Muscle of leg (tissue), 11 donors: ENCODE data around the gene MTA2. TPM values are rescaled to one million over a fixed set of nuclear protein-coding genes. Genes with fewer than 3 reads are reported as not detected.
"Not testable (repeated sequence)": the region's sequence is repeated elsewhere in the genome, so short reads cannot be mapped to it uniquely, and the experiment has no call there.

Experiments used
- DNase-seq: peaks from one replicate; pipeline ENCODE4 v3.0.0; 2013
- H3K27ac ChIP-seq: one replicate; pipeline ENCODE4 v1.5.1; 2013; ENCODE audit warnings: mild to moderate bottlenecking, low read length, control low read depth
- H3K27me3 ChIP-seq: one replicate; pipeline ENCODE4 v1.6.1; 2013; ENCODE audit warnings: low read length; ENCODE audit not compliant: control insufficient read depth, insufficient read depth
- H3K36me3 ChIP-seq: one replicate; pipeline ENCODE4 v1.6.1; 2013; ENCODE audit warnings: low read length; ENCODE audit not compliant: control insufficient read depth, insufficient read depth
- H3K4me1 ChIP-seq: one replicate; pipeline ENCODE4 v1.6.1; 2013; ENCODE audit warnings: low read length; ENCODE audit not compliant: control insufficient read depth, insufficient read depth
- H3K4me3 ChIP-seq: one replicate; pipeline ENCODE4 v1.5.1; 2013; ENCODE audit warnings: low read length, control low read depth
- H3K9me3 ChIP-seq: replicated peaks from 2 replicates; pipeline ENCODE4 v1.6.1; 2013; ENCODE audit warnings: low read depth, low read length; ENCODE audit not compliant: control insufficient read depth
- WGBS: methylation state at CpG from one replicate; pipeline ENCODE4 v1.1.5; 2013; ENCODE audit warnings: missing lambda C conversion rate; ENCODE audit not compliant: insufficient coverage; 5-methylcytosine and 5-hydroxymethylcytosine counted together
- polyA plus RNA-seq, 8 donors: library from polyadenylated mRNA; unstranded; fragments of 120-200 nt; gene quantifications; one replicate each; pipeline versions ENCODE4 v1.2.1 to v1.2.3, GENCODE V29; 2013; ENCODE audit warnings: inconsistent platforms in 1 of 8, low replicate concordance in 1 of 8; ENCODE audit not compliant: insufficient read length in 8 of 8, insufficient read depth in 1 of 8
- total RNA-seq: library from RNA; stranded (reverse); fragments of 120-200 nt; gene quantifications from one replicate; pipeline ENCODE4 v1.2.4, GENCODE V29; 2013

MTA2 gene
- total and polyA plus RNA-seq, 9 donors = 43.3 to 63.7 (median 48.2) TPM

- H3K27ac ChIP-seq = no peak overlapping the region
- WGBS = 65% methylated on average over 8 of the region's 13 CpGs
- peak; percentile 75 for DNase-seq
These were observed 8.1 kb downstream of the MTA2 start for GRCh38 chr11:62593434-62594044.

DNA sequence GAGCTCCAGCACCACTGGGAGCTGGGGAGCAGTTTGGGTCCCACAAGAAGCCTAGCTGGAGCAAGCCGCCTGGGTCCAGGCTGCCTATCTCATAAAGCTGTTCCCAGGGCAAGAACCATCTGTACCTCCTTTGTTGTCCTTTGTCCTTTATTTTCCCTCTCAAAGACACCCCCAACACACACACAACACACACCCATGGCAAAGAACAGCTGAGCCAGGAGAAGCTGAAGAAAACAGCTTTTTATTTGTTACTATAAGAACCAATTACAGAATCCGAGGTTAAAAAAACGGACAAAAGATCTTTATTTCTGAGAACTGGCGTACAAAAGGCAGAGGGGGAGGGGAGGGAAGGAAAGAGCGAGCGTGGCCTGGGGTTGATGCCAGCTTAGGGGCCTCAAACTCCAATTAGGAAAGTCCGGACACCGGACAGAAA lies 8.7 kb downstream of the MTA2 start:
- no peak for DNase-seq

More at GRCh38 chr11:62593434-62594044, 8.1 kb downstream of the MTA2 start:
- Histone ChIP-seq H3K27me3 (no peaks in the 10 kb centered on the region), H3K9me3 (no peaks in the 10 kb centered on the region), H3K36me3 (peaks cover 56% of the 10 kb centered on the region), H3K4me1 (peaks cover 18% of the 10 kb centered on the region), H3K4me3 (no peak overlapping the region)

GRCh38 chr11:62592146-62592815 lies 9.4 kb downstream of the MTA2 start:
- peaks cover 18% of the 10 kb centered on the region for H3K4me1 ChIP-seq
- peaks cover 56% of the 10 kb centered on the region for H3K36me3 ChIP-seq
- no peaks in the 10 kb centered on the region for H3K27me3 ChIP-seq
- no peak for DNase-seq
- H3K9me3 ChIP-seq = no peaks in the 10 kb centered on the region
- 10% methylated on average over 14 of the region's 17 CpGs for WGBS
- H3K27ac ChIP-seq = peak overlapping the region; percentile 99
- peak overlapping the region; percentile 74 for H3K4me3 ChIP-seq

More for the DNA sequence above, 8.7 kb downstream of the MTA2 start:
- Histone ChIP-seq H3K27me3 (no peaks in the 10 kb centered on the region), H3K36me3 (peaks cover 56% of the 10 kb centered on the region), H3K4me1 (peaks cover 18% of the 10 kb centered on the region), H3K9me3 (no peaks in the 10 kb centered on the region), H3K27ac (peak overlapping the region; percentile 99), H3K4me3 (no peak overlapping the region)
- 80% methylated on average over 1 of the region's 8 CpGs for WGBS

DNA sequence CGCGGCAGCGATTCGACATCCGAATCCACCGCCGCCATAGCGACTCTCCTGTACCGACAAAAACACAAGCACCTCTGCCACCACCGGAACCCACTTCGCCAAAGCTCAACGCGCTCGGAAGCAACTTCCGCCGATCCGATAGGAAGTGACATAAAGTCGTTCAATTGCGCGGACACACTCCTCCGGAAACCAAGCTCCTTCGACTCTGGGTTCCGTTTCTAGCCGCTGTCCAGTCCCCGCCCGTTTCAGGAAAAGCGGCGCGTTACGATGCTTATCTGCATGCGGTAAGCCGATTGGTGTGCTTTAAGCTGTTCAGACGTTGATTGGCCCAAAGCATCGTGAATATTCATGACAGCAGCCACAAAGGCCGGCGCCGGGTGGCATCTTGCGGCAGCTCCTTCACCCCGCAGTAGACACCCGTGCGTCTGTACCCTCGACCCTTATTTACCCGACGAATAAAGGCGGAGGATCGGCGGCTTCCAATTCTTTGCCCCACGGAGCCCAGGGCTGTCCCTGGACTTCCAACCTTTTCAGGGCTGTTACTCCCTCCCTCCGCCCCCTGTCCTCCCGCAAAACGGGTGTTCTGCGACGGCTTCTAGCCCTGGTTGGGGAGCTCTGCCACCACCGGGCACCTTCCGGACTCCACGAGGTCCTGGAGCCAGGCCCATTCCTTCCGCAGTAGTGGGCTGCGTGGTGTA lies 10.1 kb downstream of the MTA2 start, which contains the start of gene TUT1:
Gene TUT1 (minus strand): TSS at position 76 of the 698 bp plus-strand sequence. CDS start 38 bp downstream, at position 38.
- DNase-seq = peak; percentile 100

DNA sequence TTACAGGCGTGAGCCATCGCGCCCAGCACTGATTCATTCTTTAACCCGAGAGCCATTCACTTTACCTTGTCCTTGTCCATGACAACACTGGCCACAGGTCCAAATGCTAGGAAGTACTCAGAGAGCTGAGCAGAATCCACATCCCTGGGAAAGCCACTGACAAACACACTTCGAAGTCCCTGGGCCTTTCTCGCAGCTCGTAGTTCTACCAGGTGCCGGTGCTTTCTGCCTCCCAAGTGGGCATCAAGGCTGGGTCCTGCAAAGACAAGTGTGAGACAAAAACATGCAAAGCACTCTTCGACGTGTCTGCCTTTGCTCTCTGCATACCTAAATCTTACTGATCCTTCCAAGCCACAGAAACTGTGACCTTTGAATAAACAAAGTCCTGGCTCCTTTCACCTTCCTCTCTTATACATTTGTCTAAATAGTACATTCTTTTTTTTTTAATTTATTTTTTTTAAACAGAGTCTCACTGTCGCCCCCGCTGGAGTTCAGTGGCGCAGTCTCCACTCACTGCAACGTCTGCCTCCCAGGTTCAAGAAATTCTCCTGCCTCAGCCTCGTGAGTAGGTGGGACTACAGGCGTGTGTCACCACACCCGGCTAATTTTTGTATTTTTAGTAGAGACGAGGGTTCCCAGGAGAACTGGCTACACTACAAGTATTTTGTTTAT lies 12.6 kb downstream of the MTA2 start:
- no peak overlapping the region for H3K4me3 ChIP-seq
- H3K36me3 ChIP-seq = peaks cover 42% of the 10 kb centered on the region
- H3K27ac ChIP-seq = no peak overlapping the region
- H3K9me3 ChIP-seq = no peaks in the 10 kb centered on the region
- no peak for DNase-seq
- WGBS = 93% methylated on average over 9 of the region's 18 CpGs
- H3K27me3 ChIP-seq = no peaks in the 10 kb centered on the region
- peaks cover 18% of the 10 kb centered on the region for H3K4me1 ChIP-seq

More for the DNA sequence above, 10.1 kb downstream of the MTA2 start, which contains the start of gene TUT1:
- Histone ChIP-seq H3K4me3 (peak within 1 kb of the TSS; percentile 74), H3K4me1 (peaks cover 18% of the 10 kb centered on the region), H3K27ac (peak within 1 kb of the TSS; percentile 99), H3K36me3 (peaks cover 51% of the 10 kb centered on the region), H3K27me3 (no peaks in the 10 kb centered on the region), H3K9me3 (no peaks in the 10 kb centered on the region)
- under 1% methylated on average over 58 of the region's 58 CpGs for WGBS

GRCh38 chr11:62585356-62585755 lies 16.3 kb downstream of the MTA2 start:
- 87% methylated on average over 7 of the region's 7 CpGs for WGBS
- DNase-seq = not testable (repeated sequence)
- H3K36me3 ChIP-seq = peaks cover 58% of the 10 kb centered on the region

DNA sequence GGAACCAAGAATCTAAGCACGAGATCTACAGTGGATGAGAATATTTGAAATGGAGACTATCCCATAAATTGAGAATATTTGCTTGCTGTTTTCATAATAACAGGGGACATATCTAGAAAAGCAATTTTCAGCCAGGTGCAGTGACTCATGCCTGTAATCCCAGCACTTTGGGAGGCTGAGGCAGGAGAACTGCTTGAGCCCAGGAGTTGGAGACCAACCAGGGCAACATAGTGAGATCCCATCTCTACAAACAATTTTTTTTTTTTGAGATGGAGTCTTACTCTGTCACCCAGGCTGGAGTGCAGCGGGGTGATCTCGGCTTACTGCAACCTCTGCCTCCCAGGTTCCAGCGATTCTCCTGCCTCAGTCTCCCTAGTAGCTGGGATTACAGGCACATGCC lies 19.9 kb downstream of the MTA2 start:
- WGBS = 86% methylated on average over 4 of the region's 4 CpGs
- H3K36me3 ChIP-seq = peaks cover 58% of the 10 kb centered on the region
- not testable (repeated sequence) for H3K4me1 ChIP-seq, DNase-seq, H3K4me3 ChIP-seq, H3K27ac ChIP-seq, H3K27me3 ChIP-seq, H3K9me3 ChIP-seq

More at GRCh38 chr11:62585356-62585755, 16.3 kb downstream of the MTA2 start:
- H3K9me3 ChIP-seq, H3K4me3 ChIP-seq, H3K4me1 ChIP-seq, H3K27ac ChIP-seq, H3K27me3 ChIP-seq: not testable (repeated sequence)

GRCh38 chr11:62580959-62581715 lies 20.5 kb downstream of the MTA2 start:
- Histone ChIP-seq H3K36me3 (peaks cover 60% of the 10 kb centered on the region), H3K4me1 (peaks cover 3% of the 10 kb centered on the region), H3K9me3 (no peaks in the 10 kb centered on the region), H3K27me3 (no peaks in the 10 kb centered on the region), H3K4me3 (no peak overlapping the region), H3K27ac (no peak overlapping the region)
- DNase-seq = no peak
- 92% methylated on average over 12 of the region's 18 CpGs for WGBS

DNA sequence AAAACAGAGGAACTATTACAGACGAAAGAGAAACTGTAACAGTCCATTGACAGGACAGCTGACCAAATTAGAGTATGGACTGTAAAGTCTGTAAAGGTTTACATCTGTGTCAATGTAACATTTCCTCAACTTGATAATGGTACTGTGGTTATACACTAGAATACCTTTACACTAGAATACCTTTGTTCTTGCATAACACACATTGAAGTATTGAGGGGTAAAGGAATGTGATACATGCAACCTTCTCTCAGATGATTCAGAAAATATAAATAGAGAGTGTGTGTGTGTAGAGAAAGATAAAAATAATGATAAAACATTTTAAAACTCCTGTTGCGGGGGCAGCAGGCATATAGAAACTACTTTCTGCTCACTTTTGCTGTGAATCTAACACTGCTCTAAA lies 22.4 kb downstream of the MTA2 start:
- peaks cover 54% of the 10 kb centered on the region for H3K36me3 ChIP-seq
- DNase-seq = no peak
- H3K27me3 ChIP-seq = no peaks in the 10 kb centered on the region
- no peak overlapping the region for H3K4me3 ChIP-seq
- no CpG with 5 or more reads among the region's 2 CpGs for WGBS
- no peaks in the 10 kb centered on the region for H3K9me3 ChIP-seq
- no peak overlapping the region for H3K27ac ChIP-seq
- peaks cover 19% of the 10 kb centered on the region for H3K4me1 ChIP-seq
